Activated naive CD4-positive, alpha-beta T cell treated with anti-CD3 and anti-CD28 coated beads for 36 hours (primary cell): ENCODE measurements around the gene KIF5C. TPM values are rescaled to one million over a fixed set of nuclear protein-coding genes. Genes with fewer than 3 reads are reported as not detected.

Experiments
- CTCF ChIA-PET: fragments of 350-600 bp; sonication (Branson Sonifier 250); formaldehyde crosslinking; loops from one replicate; lab custom pipeline; 2021; ENCODE audit warnings: antibody characterized with exemption; lab: Charles Lee
- DNase-seq: peaks from one replicate; pipeline ENCODE4 v3.0.0-alpha.2; 2020
- H3K27ac Mint-ChIP-seq: one replicate; pipeline ENCODE4 v1.8.0; 2021; ENCODE audit warnings: mild to moderate bottlenecking, mixed read lengths
- H3K27me3 Mint-ChIP-seq: one replicate; pipeline ENCODE4 v1.8.0; 2021; ENCODE audit warnings: low read depth, mixed read lengths
- H3K36me3 Mint-ChIP-seq: one replicate; pipeline ENCODE4 v1.8.0; 2021; ENCODE audit warnings: low read depth, mixed read lengths
- H3K4me1 Mint-ChIP-seq: one replicate; pipeline ENCODE4 v1.8.0; 2021; ENCODE audit warnings: low read depth, mixed read lengths
- H3K4me3 Mint-ChIP-seq: one replicate; pipeline ENCODE4 v1.8.0; 2021; ENCODE audit warnings: mild to moderate bottlenecking, moderate library complexity, mixed read lengths
- H3K9me3 Mint-ChIP-seq: one replicate; pipeline ENCODE4 v1.8.0; 2021; ENCODE audit warnings: mixed read lengths
- intact Hi-C: fragments of 100-400 bp; cut with micrococcal nuclease; formaldehyde crosslinking; loops from one replicate; pipeline ENCODE4 v1.15.1; 2023
- total RNA-seq, 2 experiments: library from RNA; stranded (reverse); gene quantifications; one replicate each; pipeline ENCODE4 v1.2.3, GENCODE V29; 2021

Gene KIF5C
- total RNA-seq, 2 experiments from 2014 or later, result 18.6 to 24.5 TPM

DNA sequence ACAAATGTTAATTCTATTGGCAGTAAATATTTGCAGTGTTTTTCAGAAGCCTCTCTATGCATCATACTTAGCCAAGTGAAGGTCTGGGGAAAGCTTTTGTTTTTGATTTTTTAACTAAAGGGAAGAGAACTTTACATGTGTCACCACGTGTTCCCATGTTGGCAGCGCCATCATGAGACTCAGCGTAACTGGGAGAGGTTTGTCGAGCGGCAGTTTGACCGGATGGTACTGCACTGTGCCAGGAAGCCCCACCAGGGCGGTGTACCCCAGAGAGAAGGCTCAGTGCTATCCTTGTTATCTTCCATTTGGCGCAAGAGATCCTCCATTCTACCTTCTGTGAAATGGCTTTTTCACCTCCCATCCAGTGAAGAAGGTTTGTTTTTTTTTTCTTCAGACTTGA is 38.5 kb downstream of the KIF5C start:
- no peak overlapping the region for H3K27ac Mint-ChIP-seq
- H3K4me1 Mint-ChIP-seq, result peaks cover 9% of the 10 kb centered on the region
- CTCF ChIA-PET, result interaction anchor here (0.8 kb wide), 1 partner anchor 8 kb away, joined by 3 read pairs; no protein-coding TSS in a partner anchor
- H3K36me3 Mint-ChIP-seq, result peaks cover 4% of the 10 kb centered on the region
- intact Hi-C loops, result no loop called here
- no peaks in the 10 kb centered on the region for H3K27me3 Mint-ChIP-seq
- H3K9me3 Mint-ChIP-seq, result peaks cover 5% of the 10 kb centered on the region
- H3K4me3 Mint-ChIP-seq, result no peak overlapping the region
- no peak for DNase-seq

DNA sequence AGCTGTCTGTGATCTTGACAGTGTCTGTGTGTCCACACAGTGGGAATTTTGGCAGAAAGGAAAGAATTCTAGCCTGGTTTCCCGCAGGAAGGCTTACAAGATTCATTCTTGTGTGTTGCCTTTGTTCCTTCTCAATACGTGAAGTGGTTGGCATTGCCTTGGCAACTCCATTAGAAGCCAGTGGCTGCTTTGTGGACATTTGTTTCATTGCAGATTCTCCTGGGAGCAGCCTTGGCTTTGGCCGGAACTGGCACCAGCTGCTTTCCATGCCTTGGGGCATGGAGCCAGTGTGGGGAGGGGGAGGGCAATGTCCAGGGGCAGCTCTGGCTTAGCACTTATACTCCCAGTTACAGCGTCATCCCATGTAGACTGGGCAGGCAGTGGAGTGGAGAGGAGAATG is 39.4 kb downstream of the KIF5C start:
- H3K27me3 Mint-ChIP-seq, result no peaks in the 10 kb centered on the region
- intact Hi-C loops, result no loop called here
- CTCF ChIA-PET, result interaction anchor here (0.8 kb wide), 1 partner anchor 9 kb away, joined by 3 read pairs; no protein-coding TSS in a partner anchor
- peaks cover 9% of the 10 kb centered on the region for H3K4me1 Mint-ChIP-seq
- no peak for DNase-seq
- H3K36me3 Mint-ChIP-seq, result peaks cover 9% of the 10 kb centered on the region
- no peak overlapping the region for H3K4me3 Mint-ChIP-seq
- H3K27ac Mint-ChIP-seq, result no peak overlapping the region
- H3K9me3 Mint-ChIP-seq, result peaks cover 10% of the 10 kb centered on the region

DNA sequence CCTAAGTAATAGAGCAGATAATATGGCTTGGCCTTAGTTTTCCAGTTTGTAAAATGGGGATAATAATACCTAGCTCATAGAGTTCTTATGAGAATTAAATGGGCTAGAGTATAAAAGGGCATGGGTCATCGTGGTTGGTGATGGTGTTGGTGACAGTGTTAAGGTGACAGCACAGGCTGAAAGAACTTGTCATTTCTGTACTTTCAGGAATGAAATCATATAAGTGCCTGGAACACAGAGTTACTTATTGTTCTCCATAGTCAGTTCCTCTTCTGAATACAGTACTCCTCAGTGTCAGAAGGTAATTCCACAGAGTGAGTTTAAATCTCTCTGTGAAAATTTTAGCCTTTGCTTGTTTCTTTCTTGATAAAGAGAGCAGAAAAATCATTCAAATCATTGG is 42.4 kb downstream of the KIF5C start:
- no peak overlapping the region for H3K27ac Mint-ChIP-seq
- CTCF ChIA-PET, result interaction anchor here (1.0 kb wide), 1 partner anchor 10 kb away, joined by 3 read pairs; no protein-coding TSS in a partner anchor

DNA sequence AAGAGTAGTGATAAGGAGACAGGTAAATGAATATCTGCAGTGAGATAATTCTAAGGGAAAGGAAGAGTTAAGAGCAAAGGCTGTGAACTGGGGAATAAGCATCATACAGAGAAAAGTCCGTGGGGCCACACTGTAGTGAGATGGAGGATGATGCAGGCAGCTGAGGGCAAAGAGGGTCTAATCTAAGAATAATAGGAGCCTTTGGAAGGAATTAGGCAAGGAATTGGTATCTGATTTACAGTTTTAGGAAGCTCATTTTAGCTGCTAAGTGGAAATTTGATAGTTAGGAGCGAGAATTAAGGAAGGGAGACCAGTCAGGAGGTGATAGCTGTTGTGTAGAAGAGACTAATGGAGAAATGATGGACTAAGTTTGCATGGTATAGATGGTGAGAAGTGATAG is 43.5 kb downstream of the KIF5C start:
- CTCF ChIA-PET, result no interaction called here
- H3K27ac Mint-ChIP-seq, result no peak overlapping the region

More for the DNA sequence above, 42.4 kb downstream of the KIF5C start:
- peak; percentile 46 for DNase-seq
- Mint-ChIP-seq H3K9me3 (peaks cover 10% of the 10 kb centered on the region), H3K36me3 (peaks cover 9% of the 10 kb centered on the region), H3K4me3 (no peak overlapping the region), H3K4me1 (peaks cover 9% of the 10 kb centered on the region), H3K27me3 (no peaks in the 10 kb centered on the region)
- intact Hi-C loops, result loop anchor here (2.0 kb wide), 1 partner anchor 43 kb away; the partner anchor contains the start of gene KIF5C

DNA sequence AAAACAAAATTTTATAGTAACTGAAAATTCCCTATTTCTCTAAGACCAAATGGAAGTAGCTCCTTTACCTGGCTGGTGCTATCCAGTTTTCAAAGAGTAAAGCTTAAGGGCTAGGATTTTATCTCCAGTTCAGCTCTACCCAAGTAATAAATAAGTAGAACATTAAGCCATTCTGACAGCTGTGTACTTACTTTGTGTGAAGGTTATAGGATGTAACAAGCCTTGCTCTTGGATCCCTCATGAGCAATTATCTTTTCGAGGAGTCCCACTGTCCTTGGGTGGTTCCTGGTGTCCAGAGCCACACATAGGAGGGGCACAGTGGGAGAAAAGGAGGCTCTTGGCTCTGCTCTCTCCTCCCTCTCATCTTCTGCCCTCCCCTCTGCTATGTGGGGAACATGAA is 45.5 kb downstream of the KIF5C start:
- peaks cover 10% of the 10 kb centered on the region for H3K9me3 Mint-ChIP-seq
- no peak for DNase-seq
- H3K36me3 Mint-ChIP-seq, result peaks cover 9% of the 10 kb centered on the region
- H3K4me1 Mint-ChIP-seq, result peaks cover 9% of the 10 kb centered on the region
- CTCF ChIA-PET, result no interaction called here
- intact Hi-C loops, result no loop called here
- H3K27me3 Mint-ChIP-seq, result no peaks in the 10 kb centered on the region
- H3K4me3 Mint-ChIP-seq, result no peak overlapping the region
- H3K27ac Mint-ChIP-seq, result no peak overlapping the region

More for the DNA sequence above, 43.5 kb downstream of the KIF5C start:
- Mint-ChIP-seq H3K4me3 (no peak overlapping the region), H3K36me3 (peaks cover 9% of the 10 kb centered on the region), H3K27me3 (no peaks in the 10 kb centered on the region), H3K4me1 (peaks cover 9% of the 10 kb centered on the region), H3K9me3 (peaks cover 10% of the 10 kb centered on the region)
- DNase-seq, result no peak
- intact Hi-C loops, result no loop called here

DNA sequence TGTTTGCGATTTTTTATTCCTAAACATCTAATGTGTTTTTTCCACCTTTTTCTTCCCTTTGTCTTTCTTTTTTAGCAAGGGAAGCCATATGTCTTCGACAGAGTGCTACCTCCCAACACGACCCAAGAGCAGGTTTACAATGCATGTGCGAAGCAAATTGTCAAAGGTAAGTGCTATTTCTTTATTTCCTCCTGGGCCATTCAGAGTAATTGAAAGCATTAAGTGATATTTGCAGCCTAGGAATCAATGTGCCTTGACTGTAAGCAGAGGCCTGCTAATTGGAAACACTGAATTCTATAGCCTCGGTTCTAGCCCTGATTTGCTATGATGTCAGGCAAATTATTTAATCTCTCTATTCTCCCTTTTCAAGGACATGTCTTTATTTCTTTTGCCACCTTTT is 47.0 kb downstream of the KIF5C start:
- H3K4me1 Mint-ChIP-seq, result peaks cover 20% of the 10 kb centered on the region
- peaks cover 10% of the 10 kb centered on the region for H3K9me3 Mint-ChIP-seq
- H3K27ac Mint-ChIP-seq, result no peak overlapping the region
- peaks cover 9% of the 10 kb centered on the region for H3K36me3 Mint-ChIP-seq
- H3K4me3 Mint-ChIP-seq, result no peak overlapping the region
- intact Hi-C loops, result no loop called here
- no peak for DNase-seq
- CTCF ChIA-PET, result no interaction called here
- no peaks in the 10 kb centered on the region for H3K27me3 Mint-ChIP-seq

DNA sequence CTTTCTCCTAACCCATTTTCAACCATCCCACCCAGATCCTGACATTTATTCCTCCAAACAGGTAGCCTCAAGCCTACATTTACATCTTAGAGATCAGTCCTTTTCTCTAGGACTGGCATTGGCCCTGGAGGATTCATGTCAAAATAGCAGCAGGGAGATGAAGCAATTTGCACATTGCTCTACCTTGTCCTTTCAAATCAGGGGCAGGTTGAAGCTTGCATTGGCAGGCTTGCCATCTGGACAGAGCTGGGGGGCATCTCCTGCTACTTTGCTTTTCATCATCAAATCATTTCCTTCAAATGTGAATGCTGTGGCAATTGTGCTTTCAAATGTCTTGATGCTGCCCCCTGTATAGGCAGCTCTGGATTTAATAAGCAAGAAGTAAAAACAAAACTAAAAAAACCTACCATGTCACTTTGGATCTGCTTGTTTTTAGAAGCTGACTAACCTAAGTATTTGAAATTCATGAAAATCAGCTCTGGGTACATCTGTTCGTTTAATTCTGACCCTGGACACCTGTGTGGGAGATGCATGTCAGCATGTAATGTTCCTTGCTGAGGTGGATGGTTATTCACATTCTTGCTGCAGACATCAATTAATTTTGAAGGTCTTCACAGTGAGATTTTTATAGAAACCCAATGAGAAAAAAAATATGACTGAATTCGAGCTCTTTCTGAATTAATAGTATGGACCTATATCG is 47.9 kb downstream of the KIF5C start:
- no peak overlapping the region for H3K4me3 Mint-ChIP-seq
- intact Hi-C loops, result no loop called here
- CTCF ChIA-PET, result interaction anchor here (0.8 kb wide), 1 partner anchor 451 kb away, joined by 3 read pairs; no protein-coding TSS in a partner anchor
- no peak for DNase-seq
- H3K9me3 Mint-ChIP-seq, result peaks cover 10% of the 10 kb centered on the region
- no peak overlapping the region for H3K27ac Mint-ChIP-seq
- no peaks in the 10 kb centered on the region for H3K27me3 Mint-ChIP-seq
- H3K4me1 Mint-ChIP-seq, result peaks cover 14% of the 10 kb centered on the region
- H3K36me3 Mint-ChIP-seq, result peaks cover 9% of the 10 kb centered on the region

DNA sequence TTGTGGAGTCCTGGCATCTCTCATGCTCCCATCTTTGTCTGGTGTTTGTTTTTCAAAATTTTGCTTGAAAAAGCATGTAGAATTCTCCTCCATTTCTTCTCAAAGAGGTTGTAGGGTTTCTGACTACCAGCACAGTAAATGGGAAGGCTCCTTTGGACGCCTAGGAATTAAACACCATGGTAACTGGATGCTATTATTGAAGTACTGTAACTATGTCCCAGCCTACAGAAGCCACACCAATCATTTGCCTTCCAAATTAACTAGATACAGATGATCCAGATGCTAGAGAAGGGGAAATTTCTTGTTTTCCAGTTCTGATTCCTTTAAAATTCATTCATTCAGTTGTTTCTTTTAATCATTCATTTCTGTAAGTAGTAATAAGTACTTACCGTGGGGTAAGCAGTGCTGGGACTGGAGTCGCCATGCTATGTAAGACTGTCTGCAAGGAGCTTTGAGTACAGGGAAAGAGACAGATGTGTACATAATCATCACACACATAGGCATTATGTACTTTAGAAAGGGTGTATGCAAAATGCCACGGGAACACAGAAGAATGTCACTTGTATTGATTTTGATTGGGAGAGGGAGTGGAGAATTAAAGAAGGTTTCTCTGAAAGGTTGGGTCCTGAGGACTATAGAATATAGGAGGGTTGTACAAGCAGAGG is 49.6 kb downstream of the KIF5C start:
- Mint-ChIP-seq H3K36me3 (peaks cover 1% of the 10 kb centered on the region), H3K4me3 (no peak overlapping the region), H3K9me3 (no peaks in the 10 kb centered on the region), H3K4me1 (peaks cover 14% of the 10 kb centered on the region), H3K27ac (no peak overlapping the region), H3K27me3 (no peaks in the 10 kb centered on the region)
- intact Hi-C loops, result loop anchor here (5.0 kb wide), 1 partner anchor 638 kb away; no protein-coding TSS in a partner anchor
- no peak for DNase-seq
- CTCF ChIA-PET, result interaction anchor here (1.6 kb wide), 1 partner anchor 285 kb away, joined by 3 read pairs; no protein-coding TSS in a partner anchor

DNA sequence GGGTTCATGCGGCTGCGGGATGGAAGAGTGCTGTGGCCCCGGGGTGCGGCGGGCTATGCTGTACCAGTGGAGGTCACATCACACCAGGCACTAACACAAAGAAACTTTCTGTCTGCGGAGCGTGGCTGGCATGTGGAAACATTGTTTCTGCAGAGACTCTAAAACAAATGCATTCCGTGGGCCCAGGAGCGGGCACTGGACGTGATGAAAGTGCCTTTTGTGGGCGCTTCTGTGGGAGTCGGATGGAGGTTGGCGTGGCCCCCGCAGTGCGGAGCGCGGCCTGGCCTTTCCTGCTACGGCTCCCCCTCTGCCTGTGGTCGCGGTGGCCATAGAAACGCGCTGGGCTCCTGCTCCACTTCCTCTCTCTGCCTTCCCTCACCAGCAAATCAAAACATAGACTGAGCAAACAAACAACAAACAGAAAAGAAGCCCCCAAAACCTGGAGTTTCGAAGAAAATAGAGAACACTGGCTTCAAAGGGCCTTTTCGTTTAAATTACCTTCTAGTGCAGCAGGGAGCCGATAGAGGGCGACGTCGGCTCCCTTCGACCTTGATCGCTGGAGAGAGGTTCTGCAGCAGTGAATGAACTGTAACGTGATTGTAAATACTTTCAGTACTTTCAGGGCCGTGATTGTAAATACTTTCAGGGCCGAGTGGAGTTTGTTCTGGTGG is 51.4 kb downstream of the KIF5C start:
- Mint-ChIP-seq H3K9me3 (no peaks in the 10 kb centered on the region), H3K36me3 (peaks cover 6% of the 10 kb centered on the region), H3K27me3 (no peaks in the 10 kb centered on the region), H3K4me3 (peak overlapping the region; percentile 76), H3K27ac (peak overlapping the region; percentile 37), H3K4me1 (peaks cover 14% of the 10 kb centered on the region)
- intact Hi-C loops, result loop anchor here (1.0 to 5.0 kb wide), 5 partner anchors 51 to 636 kb away; partner anchors contain the start of genes EPC2 and KIF5C
- CTCF ChIA-PET, result interaction anchor here (0.6 to 1.6 kb wide), 4 partner anchors 9 to 287 kb away, joined by 3 read pairs; no protein-coding TSS in a partner anchor
- peak; percentile 67 for DNase-seq

DNA sequence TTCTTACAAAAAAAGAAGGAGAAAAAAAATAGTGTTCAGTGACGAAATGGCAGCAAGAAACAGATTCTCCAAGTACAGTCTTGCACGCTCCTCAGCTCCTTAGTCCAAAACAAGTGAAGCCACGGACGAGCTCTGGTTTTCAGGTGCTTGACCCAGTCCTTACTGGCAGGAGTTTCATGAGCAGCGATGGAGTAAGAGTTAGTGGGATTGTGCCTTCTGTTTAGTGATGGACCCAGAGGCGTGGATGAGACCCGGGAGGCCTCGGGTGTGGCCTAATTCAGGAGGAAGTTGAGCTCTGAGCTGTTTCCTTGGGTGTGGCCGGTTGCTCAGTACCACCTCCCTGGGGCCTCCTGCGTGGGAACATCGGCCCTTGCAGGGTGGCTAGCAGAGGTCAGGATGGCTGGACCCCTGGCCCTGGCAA is 52.0 kb downstream of the KIF5C start:
- H3K36me3 Mint-ChIP-seq, result peaks cover 6% of the 10 kb centered on the region
- H3K9me3 Mint-ChIP-seq, result no peaks in the 10 kb centered on the region
- peak overlapping the region; percentile 37 for H3K27ac Mint-ChIP-seq
- intact Hi-C loops, result loop anchor here (1.0 to 5.0 kb wide), 5 partner anchors 52 to 635 kb away; partner anchors contain the start of genes EPC2 and KIF5C
- H3K27me3 Mint-ChIP-seq, result no peaks in the 10 kb centered on the region
- CTCF ChIA-PET, result interaction anchor here (0.6 to 1.1 kb wide), 7 partner anchors 10 to 358 kb away, joined by 3 read pairs; no protein-coding TSS in a partner anchor
- peaks cover 14% of the 10 kb centered on the region for H3K4me1 Mint-ChIP-seq
- H3K4me3 Mint-ChIP-seq, result peak overlapping the region; percentile 76
- peak; percentile 35 for DNase-seq

DNA sequence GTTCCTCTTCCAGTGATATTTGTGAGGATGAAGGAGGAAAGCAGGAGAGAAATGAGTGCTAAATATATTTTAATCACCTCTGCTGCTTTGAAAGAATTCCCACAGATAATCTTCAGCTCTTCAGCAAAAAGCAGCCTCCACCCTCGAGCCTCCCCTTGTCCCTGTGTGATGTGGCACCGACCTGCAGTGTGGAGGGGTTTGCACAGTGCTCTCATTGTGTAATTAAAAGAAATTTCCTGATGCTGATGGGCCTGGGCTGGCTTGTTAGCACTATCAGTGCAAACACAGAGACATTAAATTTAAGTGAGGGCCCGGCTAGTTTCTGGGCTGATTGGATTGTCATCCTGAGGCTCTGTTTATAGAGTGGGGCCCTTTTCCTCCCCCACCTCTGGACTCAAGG is 53.4 kb downstream of the KIF5C start:
- peaks cover 6% of the 10 kb centered on the region for H3K36me3 Mint-ChIP-seq
- no peak for DNase-seq
- H3K4me1 Mint-ChIP-seq, result peaks cover 14% of the 10 kb centered on the region
- no peak overlapping the region for H3K4me3 Mint-ChIP-seq
- no peaks in the 10 kb centered on the region for H3K9me3 Mint-ChIP-seq
- CTCF ChIA-PET, result interaction anchor here (0.5 to 0.7 kb wide), 2 partner anchors 84 to 629 kb away, joined by 3 to 8 read pairs; no protein-coding TSS in a partner anchor
- no peaks in the 10 kb centered on the region for H3K27me3 Mint-ChIP-seq
- intact Hi-C loops, result loop anchor here (5.0 kb wide), 1 partner anchor 634 kb away; no protein-coding TSS in a partner anchor
- no peak overlapping the region for H3K27ac Mint-ChIP-seq
